ENCODE measurements around the gene SP1. TPM values are rescaled to one million over a fixed set of nuclear protein-coding genes. Genes with fewer than 3 reads are reported as not detected.
"Not testable (repeated sequence)": the region's sequence is repeated elsewhere in the genome, so short reads cannot be mapped to it uniquely, and the experiment has no call there.

The SP1 gene
- total and polyA plus RNA-seq, 7 experiments from 2014 or later: 10.2 to 103 (median 75.7) TPM

DNA sequence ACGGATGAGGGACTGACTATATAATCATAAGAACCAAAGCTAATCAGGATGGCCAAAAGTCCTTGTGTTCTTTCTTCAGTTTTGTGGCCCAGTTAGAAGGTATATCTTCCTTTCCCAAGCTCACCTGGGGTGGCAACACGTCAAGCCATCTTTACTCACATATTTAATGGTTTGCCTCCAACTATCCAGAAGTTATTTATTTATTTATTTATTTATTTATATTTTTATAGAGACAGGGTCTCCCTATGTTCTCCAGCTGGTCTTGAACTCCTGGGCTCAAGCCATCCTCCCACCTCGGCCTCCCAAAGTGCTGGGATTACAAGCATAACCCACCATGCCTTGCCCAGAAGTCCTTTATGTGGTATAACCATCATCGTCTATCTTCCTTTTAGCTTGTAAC lies 32.1 kb upstream of the SP1 start:
- intact Hi-C loops (cut with micrococcal nuclease): no loop called here
- ATAC-seq (no peak), DNase-seq (no peak)
- ChIA-PET CTCF (interaction anchor here (0.6 to 1.1 kb wide), 9 partner anchors 18 to 165 kb away, joined by 3 to 7 read pairs (median 3); partner anchors contain the start of gene AAAS), POLR2A (interaction anchor here (1.1 to 1.2 kb wide), 2 partner anchors 31 to 93 kb away, joined by 4 read pairs; no protein-coding TSS in a partner anchor)
- Mint-ChIP-seq H3K27ac (no peak overlapping the region), H3K27me3 (no peaks in the 10 kb centered on the region), H3K4me3 (no peak overlapping the region), H3K9me3 (no peaks in the 10 kb centered on the region), H3K4me1 (peaks cover 15 to 29% (median 23%) of the 10 kb centered on the region in 7 donors), H3K36me3 (no peaks in the 10 kb centered on the region)
- no peaks in the 10 kb centered on the region for H3K27me3 ChIP-seq (ENCODE audit: control insufficient read depth in 2 of 2, insufficient read depth in 2 of 2, low read length in 2 of 2)
- H3K9me3 ChIP-seq (ENCODE audit: control insufficient read depth in 2 of 3, low read length in 3 of 3): no peaks in the 10 kb centered on the region
- H3K4me1 ChIP-seq (ENCODE audit: control insufficient read depth in 2 of 2, insufficient read depth in 2 of 2, low read length in 2 of 2): peaks cover 3 to 10% of the 10 kb centered on the region in 2 donors
- H3K36me3 ChIP-seq (ENCODE audit: control insufficient read depth in 2 of 3, insufficient read depth in 3 of 3, low read length in 3 of 3): no peaks in the 10 kb centered on the region
- H3K27ac ChIP-seq (ENCODE audit: low read depth, low read length): no peak overlapping the region
- no peak overlapping the region for H3K4me3 ChIP-seq (ENCODE audit: low read length)

GRCh38 chr12:53352331-53353256 lies 27.4 kb upstream of the SP1 start:
- peak; percentile 99 for ATAC-seq
- H3K4me1 Mint-ChIP-seq: peaks cover 5 to 13% (median 6%) of the 10 kb centered on the region in 7 donors
- Histone ChIP-seq H3K36me3 (ENCODE audit: control insufficient read depth in 2 of 3, insufficient read depth in 3 of 3, low read length in 3 of 3) (no peaks in the 10 kb centered on the region), H3K27ac (ENCODE audit: low read depth, low read length) (no peak overlapping the region), H3K4me1 (ENCODE audit: control insufficient read depth in 2 of 2, insufficient read depth in 2 of 2, low read length in 2 of 2) (peaks cover 0 to 3% of the 10 kb centered on the region in 2 donors), H3K27me3 (ENCODE audit: control insufficient read depth in 2 of 2, insufficient read depth in 2 of 2, low read length in 2 of 2) (no peaks in the 10 kb centered on the region), H3K9me3 (ENCODE audit: control insufficient read depth in 2 of 3, low read length in 3 of 3) (no peaks in the 10 kb centered on the region), H3K4me3 (ENCODE audit: low read length) (no peak overlapping the region)
- CTCF ChIA-PET: interaction anchor here (0.5 to 4.8 kb wide), 31 partner anchors 9 to 254 kb away, joined by 3 to 75 read pairs (median 4); partner anchors contain the start of genes AMHR2, NPFF, SP1 and TARBP2
- H3K4me3 Mint-ChIP-seq: peak overlapping the region in 2 of 10 donors; percentile 14 to 32
- intact Hi-C loops (cut with micrococcal nuclease): loop anchor here (1.0 kb wide), 5 partner anchors 27 to 156 kb away; partner anchors contain the start of gene PRR13 (in 1 of the 2)
- no peaks in the 10 kb centered on the region for H3K36me3 Mint-ChIP-seq
- H3K27me3 Mint-ChIP-seq: no peaks in the 10 kb centered on the region
- DNase-seq: peak; percentile 58 to 87 (median 82)
- H3K9me3 Mint-ChIP-seq: no peaks in the 10 kb centered on the region
- POLR2A ChIA-PET: interaction anchor here (0.7 to 1.7 kb wide), 11 partner anchors 9 to 156 kb away, joined by 3 to 8 read pairs (median 3); partner anchors contain the start of genes SP1 and TARBP2
- peak overlapping the region in 6 of 9 donors; percentile 4 to 52 (median 12) for H3K27ac Mint-ChIP-seq

DNA sequence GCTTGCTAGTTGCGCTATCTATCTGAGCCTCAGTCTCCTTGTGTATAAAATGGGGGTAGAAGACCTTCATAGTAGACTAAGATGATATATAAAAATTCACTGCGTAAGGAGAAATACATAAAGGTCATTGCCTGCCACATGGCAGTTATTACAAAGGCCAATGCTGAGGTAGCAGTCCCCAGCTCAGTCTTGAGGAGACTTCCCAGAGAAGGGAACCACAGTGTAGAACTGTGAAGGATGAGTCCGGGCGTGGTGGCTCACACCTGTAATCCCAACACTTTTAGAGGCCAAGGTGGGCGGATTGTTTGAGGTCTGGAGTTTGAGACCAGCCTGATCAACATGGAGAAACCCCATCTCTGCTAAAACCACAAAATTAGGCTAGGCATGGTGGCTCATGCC lies 26.7 kb upstream of the SP1 start:
- H3K4me3 ChIP-seq (ENCODE audit: low read length): no peak overlapping the region
- intact Hi-C loops (cut with micrococcal nuclease): no loop called here
- no peaks in the 10 kb centered on the region for H3K9me3 ChIP-seq (ENCODE audit: control insufficient read depth in 2 of 3, low read length in 3 of 3)
- no peaks in the 10 kb centered on the region for H3K36me3 Mint-ChIP-seq
- peak overlapping the region in 2 of 9 donors; percentile 4 to 12 for H3K27ac Mint-ChIP-seq
- H3K9me3 Mint-ChIP-seq: no peaks in the 10 kb centered on the region
- H3K4me1 ChIP-seq (ENCODE audit: control insufficient read depth in 2 of 2, insufficient read depth in 2 of 2, low read length in 2 of 2): peaks cover 0 to 3% of the 10 kb centered on the region in 2 donors
- ChIA-PET CTCF (interaction anchor here (0.6 to 4.8 kb wide), 11 partner anchors 13 to 160 kb away, joined by 4 to 75 read pairs (median 9); partner anchors contain the start of genes AMHR2 and NPFF), POLR2A (interaction anchor here (0.8 to 1.6 kb wide), 6 partner anchors 26 to 155 kb away, joined by 3 to 8 read pairs (median 3); partner anchors contain the start of gene TARBP2)
- H3K4me3 Mint-ChIP-seq: no peak overlapping the region
- DNase-seq (no peak), ATAC-seq (no peak)
- peaks cover 5 to 13% (median 6%) of the 10 kb centered on the region in 7 donors for H3K4me1 Mint-ChIP-seq
- H3K27me3 Mint-ChIP-seq: no peaks in the 10 kb centered on the region
- H3K27me3 ChIP-seq (ENCODE audit: control insufficient read depth in 2 of 2, insufficient read depth in 2 of 2, low read length in 2 of 2): no peaks in the 10 kb centered on the region
- H3K36me3 ChIP-seq (ENCODE audit: control insufficient read depth in 2 of 3, insufficient read depth in 3 of 3, low read length in 3 of 3): no peaks in the 10 kb centered on the region
- H3K27ac ChIP-seq (ENCODE audit: low read depth, low read length): no peak overlapping the region

- H3K9me3 Mint-ChIP-seq: no peaks in the 10 kb centered on the region
- Histone ChIP-seq H3K4me1 (ENCODE audit: control insufficient read depth in 2 of 2, insufficient read depth in 2 of 2, low read length in 2 of 2) (peaks cover 0 to 3% of the 10 kb centered on the region in 2 donors), H3K27ac (ENCODE audit: low read depth, low read length) (no peak overlapping the region), H3K9me3 (ENCODE audit: control insufficient read depth in 2 of 3, low read length in 3 of 3) (no peaks in the 10 kb centered on the region), H3K27me3 (ENCODE audit: control insufficient read depth in 2 of 2, insufficient read depth in 2 of 2, low read length in 2 of 2) (no peaks in the 10 kb centered on the region), H3K4me3 (ENCODE audit: low read length) (no peak overlapping the region), H3K36me3 (ENCODE audit: control insufficient read depth in 2 of 3, insufficient read depth in 3 of 3, low read length in 3 of 3) (no peaks in the 10 kb centered on the region)
- no peaks in the 10 kb centered on the region for H3K27me3 Mint-ChIP-seq
- peaks cover 5 to 13% (median 6%) of the 10 kb centered on the region in 7 donors for H3K4me1 Mint-ChIP-seq
- no peak overlapping the region for H3K4me3 Mint-ChIP-seq
- intact Hi-C loops (cut with micrococcal nuclease): no loop called here
- ChIA-PET CTCF (interaction anchor here (1.0 to 4.8 kb wide), 4 partner anchors 28 to 197 kb away, joined by 3 to 75 read pairs (median 18); partner anchors contain the start of gene AMHR2), POLR2A (interaction anchor here (0.6 kb wide), 1 partner anchor 59 kb away, joined by 3 read pairs; no protein-coding TSS in a partner anchor)
- H3K27ac Mint-ChIP-seq: peak overlapping the region in 2 of 9 donors; percentile 6 to 28
- H3K36me3 Mint-ChIP-seq: no peaks in the 10 kb centered on the region
- DNase-seq (no peak), ATAC-seq (no peak)
Measured at GRCh38 chr12:53355121-53355520, 24.9 kb upstream of the SP1 start.

DNA sequence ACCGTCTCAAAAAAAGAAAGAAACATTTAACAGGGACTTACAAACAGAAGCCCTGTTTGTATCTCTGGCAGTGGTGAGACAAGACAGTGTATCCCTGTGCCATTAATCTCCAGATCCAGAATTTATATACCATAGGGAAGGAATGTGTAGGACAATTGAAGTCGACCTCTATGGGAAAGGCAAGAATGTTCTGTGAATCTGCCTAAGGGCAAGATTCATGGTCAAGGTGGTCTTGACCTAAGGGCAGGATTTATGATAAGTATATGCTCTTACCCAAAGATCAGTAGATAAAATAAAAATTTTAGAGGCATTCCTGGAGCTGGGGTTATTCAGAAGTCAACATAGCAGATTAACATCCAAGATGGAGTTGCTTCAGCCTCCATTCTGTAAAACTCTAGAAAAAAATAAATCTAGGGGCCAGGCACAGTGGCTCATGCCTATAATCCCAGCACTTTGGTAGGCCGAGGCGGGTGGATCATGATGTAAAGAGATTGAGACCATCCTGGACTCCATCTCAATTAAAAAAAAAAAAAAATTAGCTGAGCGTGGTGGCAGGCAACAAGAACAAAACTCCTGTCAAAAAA lies 21.0 kb upstream of the SP1 start:
- Mint-ChIP-seq H3K9me3 (no peaks in the 10 kb centered on the region), H3K27ac (peak overlapping the region in 1 of 9 donors; percentile 28), H3K27me3 (no peaks in the 10 kb centered on the region), H3K4me1 (peaks cover 0 to 5% (median 3%) of the 10 kb centered on the region in 7 donors), H3K4me3 (no peak overlapping the region), H3K36me3 (no peaks in the 10 kb centered on the region)
- H3K36me3 ChIP-seq (ENCODE audit: control insufficient read depth in 2 of 3, insufficient read depth in 3 of 3, low read length in 3 of 3): no peaks in the 10 kb centered on the region
- no peak overlapping the region for H3K27ac ChIP-seq (ENCODE audit: low read depth, low read length)
- H3K27me3 ChIP-seq (ENCODE audit: control insufficient read depth in 2 of 2, insufficient read depth in 2 of 2, low read length in 2 of 2): no peaks in the 10 kb centered on the region
- H3K4me3 ChIP-seq (ENCODE audit: low read length): no peak overlapping the region
- H3K9me3 ChIP-seq (ENCODE audit: control insufficient read depth in 2 of 3, low read length in 3 of 3): no peaks in the 10 kb centered on the region
- ATAC-seq: no peak
- intact Hi-C loops (cut with micrococcal nuclease): no loop called here
- H3K4me1 ChIP-seq (ENCODE audit: control insufficient read depth in 2 of 2, insufficient read depth in 2 of 2, low read length in 2 of 2): no peaks in the 10 kb centered on the region
- ChIA-PET POLR2A (interaction anchor here (0.6 to 0.8 kb wide), 3 partner anchors 8 to 162 kb away, joined by 3 to 6 read pairs (median 4); no protein-coding TSS in a partner anchor), CTCF (interaction anchor here (0.6 to 1.5 kb wide), 5 partner anchors 35 to 274 kb away, joined by 3 to 4 read pairs (median 3); no protein-coding TSS in a partner anchor)
- no peak for DNase-seq

DNA sequence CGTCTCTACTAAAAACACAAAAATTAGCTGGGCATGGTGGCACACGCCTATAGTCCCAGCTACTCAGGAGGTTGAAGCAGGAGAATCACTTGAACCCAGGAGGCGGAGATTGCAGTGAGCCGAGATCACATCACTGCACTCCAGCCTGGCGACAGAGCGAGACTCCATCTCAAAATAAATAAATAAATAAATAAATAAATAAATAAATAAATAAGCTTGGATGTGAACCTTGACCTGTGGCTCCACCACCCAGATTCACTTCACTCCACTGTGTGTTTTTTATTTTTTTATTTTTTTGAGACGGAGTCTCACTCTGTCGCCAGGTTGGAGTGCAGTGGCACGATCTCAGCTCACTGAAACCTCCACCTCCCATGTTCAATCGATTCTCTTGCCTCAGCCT lies 18.3 kb upstream of the SP1 start:
- H3K27me3 Mint-ChIP-seq; H3K27me3 ChIP-seq (ENCODE audit: control insufficient read depth in 2 of 2, insufficient read depth in 2 of 2, low read length in 2 of 2); intact Hi-C loops (cut with micrococcal nuclease); H3K4me1 ChIP-seq (ENCODE audit: control insufficient read depth in 2 of 2, insufficient read depth in 2 of 2, low read length in 2 of 2); H3K4me3 Mint-ChIP-seq; H3K27ac Mint-ChIP-seq; H3K9me3 ChIP-seq (ENCODE audit: control insufficient read depth in 2 of 3, low read length in 3 of 3); ATAC-seq; H3K36me3 ChIP-seq (ENCODE audit: control insufficient read depth in 2 of 3, insufficient read depth in 3 of 3, low read length in 3 of 3); H3K36me3 Mint-ChIP-seq; H3K27ac ChIP-seq (ENCODE audit: low read depth, low read length); H3K9me3 Mint-ChIP-seq; H3K4me3 ChIP-seq (ENCODE audit: low read length); DNase-seq: not testable (repeated sequence)
- ChIA-PET POLR2A (interaction anchor here (0.6 to 0.8 kb wide), 3 partner anchors 10 to 122 kb away, joined by 3 to 4 read pairs (median 3); no protein-coding TSS in a partner anchor), CTCF (interaction anchor here (1.0 to 1.5 kb wide), 2 partner anchors 9 to 147 kb away, joined by 3 to 4 read pairs; no protein-coding TSS in a partner anchor)
- peaks cover 7 to 16% (median 12%) of the 10 kb centered on the region in 7 donors for H3K4me1 Mint-ChIP-seq

All from naive thymus-derived CD4-positive, alpha-beta T cell (primary cell).